GM18909 (cell line): Measurements from ENCODE around the gene ITGA3.
"Not testable (repeated sequence)": the region's sequence is repeated elsewhere in the genome, so short reads cannot be mapped to it uniquely, and the experiment has no call there.

ENCODE experiments used
- ATAC-seq: cut with Tn5 transposase; IDR thresholded peaks from one replicate; pipeline ENCODE4 v1.9.1; 2021; ENCODE audit warnings: mild to moderate bottlenecking; ENCODE audit not compliant: unreplicated experiment, poor library complexity

Gene ITGA3

DNA sequence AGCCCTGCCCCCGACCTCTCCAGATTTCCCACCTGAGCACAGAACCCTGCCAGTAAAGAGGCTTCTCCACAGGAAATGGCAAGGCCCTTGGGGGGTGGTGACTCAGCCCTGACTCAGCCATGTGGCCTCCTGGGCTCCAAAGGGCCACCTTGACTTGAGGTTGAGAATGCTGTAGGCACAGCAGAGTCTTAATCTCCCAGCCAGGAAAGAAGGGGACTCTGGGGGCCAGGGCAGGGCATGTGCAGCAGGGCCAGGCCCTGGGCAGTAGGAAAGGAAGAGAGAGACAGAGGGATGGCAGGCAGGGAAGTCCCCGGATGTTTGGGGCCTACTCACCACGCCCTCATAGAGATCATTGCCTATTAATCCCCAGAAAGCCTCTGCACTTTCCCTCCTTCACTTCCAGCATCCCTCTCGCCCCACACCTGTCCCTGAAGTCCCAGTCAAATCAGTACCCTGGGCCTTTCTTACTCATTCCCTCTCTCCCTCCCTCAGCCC, 4.8 kb upstream of the ITGA3 start:
- ATAC-seq = no peak

DNA sequence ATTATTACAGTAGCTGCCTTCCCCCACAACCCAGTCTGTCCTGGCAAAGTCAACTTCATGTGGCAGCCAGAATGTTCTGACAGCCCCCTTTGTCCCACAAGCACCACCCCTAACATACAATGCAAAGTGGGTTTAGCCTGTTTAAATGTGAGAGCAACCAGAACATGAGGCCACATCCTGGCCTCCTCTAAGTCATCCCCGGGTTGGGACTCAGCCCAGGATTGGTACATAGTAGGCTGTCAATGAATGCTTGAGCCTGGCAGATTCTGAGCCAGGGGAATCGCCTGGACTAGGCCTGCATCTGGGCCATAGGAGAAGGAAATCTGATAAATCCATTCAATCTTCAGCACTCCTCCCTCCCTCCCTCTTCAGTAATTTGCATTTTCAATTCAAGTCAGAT, 4.3 kb upstream of the ITGA3 start:
- no peak for ATAC-seq

DNA sequence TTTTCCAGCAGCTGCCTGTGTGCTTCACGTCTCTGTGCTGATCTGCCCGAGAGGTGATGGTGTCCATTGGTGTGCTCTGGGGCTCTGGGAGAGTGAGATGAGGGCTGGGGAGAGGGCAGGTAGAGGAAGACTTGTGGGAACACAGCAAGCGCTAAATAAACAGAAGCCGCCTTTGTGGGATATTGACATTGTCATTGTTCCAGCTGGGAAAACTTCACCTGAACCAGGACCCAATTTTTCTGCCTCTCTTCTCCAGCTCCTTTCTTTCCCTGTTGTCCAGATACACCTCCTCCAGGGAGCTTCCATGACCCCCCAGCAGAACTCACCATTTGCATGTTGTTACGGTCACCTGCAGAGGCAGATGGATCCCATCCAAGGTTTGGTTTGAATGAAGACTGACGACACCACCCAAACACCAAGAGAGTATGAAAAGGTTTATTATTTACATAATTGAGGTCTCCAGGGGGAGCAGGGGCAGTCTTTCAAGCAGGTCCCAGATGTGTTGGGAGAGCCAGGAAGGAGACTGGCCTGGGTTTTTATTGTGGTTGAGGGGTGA, 3.6 kb upstream of the ITGA3 start:
- ATAC-seq = no peak

DNA sequence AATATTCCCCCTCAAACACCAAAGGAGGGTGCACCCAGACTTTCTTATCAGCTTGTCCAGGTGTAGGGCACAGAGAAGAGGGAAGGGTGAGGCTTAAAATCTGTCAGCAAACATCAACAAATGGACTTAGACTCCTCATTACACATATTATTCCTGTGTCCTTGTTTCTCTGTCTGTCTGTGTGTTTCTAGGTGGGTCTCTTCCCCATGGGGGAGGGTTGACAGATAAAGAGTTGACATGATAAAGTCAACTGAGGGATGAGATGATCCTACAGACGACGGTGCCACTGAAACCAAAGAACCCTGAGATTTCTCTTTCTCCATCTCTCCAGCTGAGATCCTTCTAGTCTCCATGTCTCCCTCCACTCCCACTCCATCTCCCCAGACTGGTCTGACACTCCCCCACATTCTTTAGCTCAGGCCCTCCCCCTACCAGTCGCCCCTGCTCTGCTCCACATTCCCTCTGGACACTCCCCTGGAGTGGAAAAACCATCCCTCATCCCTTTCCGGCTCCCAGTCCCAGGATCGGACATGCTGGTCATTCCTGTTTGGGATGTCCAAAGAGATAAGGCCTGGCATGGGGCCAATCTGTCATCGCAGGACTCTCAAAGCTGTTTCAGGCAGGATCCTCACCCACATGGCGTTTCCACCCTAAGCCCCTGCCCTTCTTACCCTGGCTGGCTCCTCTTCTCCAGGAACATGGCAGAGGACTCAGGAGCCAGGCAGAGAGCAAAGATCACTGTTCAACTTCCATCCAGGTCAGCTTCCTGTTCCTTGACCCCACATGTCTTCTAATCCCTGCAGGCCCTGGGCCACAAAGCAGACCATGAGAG, 2.9 kb upstream of the ITGA3 start:
- no peak for ATAC-seq

DNA sequence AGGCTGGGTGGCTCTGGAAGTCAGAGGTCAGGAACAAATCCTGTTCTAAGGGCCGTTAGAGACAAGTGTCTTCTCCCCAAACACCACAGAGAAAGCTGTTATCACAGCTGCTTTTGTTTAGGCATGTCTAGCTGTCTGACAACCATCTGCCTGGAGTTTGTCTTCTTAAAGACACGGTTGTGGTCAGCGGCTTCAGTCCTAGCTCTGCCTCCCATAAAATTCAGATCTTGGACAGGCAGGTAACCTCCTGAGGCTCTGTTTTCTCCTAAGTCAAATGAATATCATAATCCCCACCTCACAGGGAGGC, 2.3 kb upstream of the ITGA3 start:
- no peak for ATAC-seq

DNA sequence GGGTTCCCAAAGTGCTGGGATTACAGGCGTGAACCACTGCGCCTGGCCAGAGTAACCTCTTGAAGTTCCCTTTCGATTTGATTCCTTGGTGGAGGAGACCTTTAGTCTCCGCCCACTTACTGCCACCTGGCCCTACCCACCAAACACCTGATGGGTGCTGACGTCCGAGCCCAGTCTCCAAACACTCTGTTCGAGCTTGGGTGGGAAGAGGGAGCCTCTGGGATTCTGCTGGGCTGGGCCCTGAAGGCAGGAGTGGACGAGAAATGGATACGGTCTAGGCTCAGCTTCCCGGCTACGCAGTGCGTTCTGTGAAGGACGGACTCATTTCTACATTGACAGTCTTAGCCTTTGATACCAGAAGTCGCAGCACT, 870 bp upstream of the ITGA3 start:
- ATAC-seq = no peak

DNA sequence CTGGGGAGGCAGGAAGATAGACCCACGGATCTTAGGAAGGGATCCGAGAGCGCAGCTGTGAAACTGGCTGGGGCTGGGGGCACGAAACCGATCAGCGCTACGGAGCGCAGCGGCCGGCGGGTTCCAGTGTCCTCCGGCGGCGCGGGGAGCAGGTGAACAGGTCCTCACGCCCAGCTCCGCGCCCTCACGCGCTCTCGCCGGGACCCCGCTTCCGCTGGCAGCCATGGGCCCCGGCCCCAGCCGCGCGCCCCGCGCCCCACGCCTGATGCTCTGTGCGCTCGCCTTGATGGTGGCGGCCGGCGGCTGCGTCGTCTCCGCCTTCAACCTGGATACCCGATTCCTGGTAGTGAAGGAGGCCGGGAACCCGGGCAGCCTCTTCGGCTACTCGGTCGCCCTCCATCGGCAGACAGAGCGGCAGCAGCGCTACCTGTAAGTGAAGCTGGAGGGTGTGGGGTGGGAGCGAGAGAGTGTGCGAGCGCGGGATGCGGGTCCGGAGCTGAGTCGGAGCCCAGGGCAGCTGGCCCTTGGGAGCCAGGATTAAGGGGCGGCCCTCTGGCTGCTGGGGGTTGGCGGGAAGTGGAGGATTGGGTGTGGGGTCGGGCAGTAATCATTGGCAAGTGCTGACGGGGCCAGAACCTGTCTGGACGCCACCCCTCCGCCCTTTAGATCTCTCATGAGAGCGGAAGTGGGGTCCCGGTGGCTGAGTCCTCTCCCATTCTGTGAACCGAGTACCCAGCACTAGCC, 479 bp downstream of the ITGA3 start:
- ATAC-seq = no peak

DNA sequence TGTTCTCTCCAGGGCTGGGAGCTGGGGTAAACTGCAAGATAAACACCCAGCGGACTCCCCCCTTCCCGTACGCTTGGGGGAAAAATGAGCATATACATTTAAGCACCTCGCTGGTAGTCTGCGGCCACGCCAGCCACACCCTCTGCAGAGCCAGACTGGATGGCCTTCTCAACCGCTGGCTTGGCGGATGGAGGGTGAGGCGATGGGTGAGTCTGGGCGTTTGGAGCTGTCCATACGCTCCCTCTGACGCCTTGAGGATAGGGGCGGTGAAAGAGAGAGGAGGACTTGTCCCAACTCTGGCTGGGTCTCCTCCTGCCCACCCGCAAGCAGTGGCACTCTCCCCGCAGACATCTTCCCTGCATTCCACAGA, 1.0 kb downstream of the ITGA3 start:
- no peak for ATAC-seq

DNA sequence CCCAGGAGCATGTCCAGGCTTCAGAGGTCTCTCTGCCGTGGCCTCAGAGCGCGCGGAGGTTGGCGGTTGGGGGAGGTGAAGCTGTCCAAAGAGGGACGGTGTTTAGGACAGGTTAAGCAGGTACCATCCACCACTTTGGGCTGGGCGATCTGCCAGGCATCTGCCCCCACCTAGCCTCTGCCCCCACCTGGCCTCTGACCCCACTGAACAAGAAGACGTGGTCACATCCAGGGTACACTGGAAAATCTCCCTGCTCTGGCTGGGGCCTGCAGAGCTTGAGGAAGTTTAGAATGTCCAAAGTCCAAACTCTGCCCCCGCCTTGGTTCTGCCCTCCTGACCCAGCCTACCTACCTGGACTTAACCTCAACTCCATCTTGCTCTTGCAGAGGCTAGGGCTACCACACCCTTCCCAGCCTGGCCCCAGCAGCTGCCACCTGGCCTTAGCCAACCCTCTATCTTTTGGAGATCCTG, 1.6 kb downstream of the ITGA3 start:
- ATAC-seq = no peak

DNA sequence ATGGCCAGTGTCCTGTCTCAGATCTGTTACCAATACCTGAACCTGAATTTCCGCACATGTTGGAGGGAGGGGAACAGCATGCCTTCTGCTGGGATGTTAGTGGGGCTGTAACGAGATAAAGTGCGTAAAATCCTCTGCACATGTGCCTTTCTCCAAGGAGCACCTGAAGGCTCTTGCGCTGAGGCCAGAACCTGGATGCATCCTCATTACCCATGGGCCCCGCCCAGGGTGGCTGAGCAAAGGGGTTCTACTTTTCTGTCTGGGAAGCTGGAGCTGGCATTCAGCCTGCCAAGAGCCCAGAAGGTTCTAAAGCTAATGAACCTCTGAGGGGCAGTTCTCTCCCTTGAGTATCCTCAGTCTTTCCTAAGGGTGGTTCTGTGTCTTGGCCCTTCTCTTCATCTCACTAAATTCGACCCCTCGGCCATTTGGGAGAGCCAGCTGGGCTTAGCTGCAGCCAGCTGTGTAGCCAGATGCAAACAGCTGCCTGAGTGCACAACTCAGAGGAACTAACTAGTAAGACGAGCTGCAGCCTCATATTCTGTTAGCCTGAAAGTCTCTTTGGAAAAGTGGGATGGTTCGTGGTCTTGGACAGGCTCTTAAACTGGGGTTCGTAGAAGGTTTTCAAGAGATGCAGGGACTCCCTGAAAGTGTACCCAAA, 2.5 kb downstream of the ITGA3 start:
- no peak for ATAC-seq

DNA sequence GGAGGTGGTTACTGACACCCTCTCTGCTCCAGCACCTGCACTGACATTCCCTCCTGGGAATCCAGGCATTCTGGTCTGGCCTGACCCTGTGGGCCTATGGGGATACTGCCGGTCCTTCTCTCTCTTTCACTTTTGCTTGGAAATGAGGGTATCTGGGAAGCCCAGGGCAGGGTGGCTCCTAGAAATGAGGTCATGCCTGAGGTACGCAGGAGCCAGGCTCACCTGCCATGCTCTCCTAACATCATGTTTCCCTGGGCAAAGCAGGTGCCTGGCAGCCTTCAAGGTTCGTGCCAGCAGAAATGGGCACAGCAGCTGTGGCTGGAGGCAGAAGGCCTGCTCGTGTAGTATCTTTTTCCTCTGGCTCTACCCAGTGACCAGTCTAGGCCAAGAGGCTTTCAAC, 3.3 kb downstream of the ITGA3 start:
- no peak for ATAC-seq

DNA sequence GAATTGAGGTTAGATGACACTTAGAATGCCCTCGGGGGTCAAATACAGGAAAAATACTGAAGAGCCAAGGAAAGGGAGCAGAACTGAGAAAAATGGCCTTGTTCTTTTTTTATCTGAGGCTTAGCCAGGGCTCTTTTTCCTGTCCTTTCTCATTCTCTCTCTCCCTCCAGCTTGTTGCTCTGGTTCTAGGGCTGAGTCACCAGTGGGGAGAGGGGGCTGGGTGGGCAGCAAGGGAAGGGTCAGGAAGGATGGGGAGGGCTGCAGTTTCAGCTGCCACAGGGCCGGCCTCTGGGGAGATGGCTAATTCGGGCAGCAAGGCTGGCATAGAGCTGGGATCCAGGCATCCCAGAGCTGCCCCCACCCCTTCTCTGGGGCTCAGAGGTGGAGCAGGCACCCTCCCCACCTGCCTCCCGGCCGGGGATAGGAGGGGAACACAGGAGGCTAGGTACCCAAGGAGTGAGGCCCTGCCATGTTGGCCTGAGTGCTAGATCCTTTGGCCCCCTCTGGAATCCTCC, 3.9 kb downstream of the ITGA3 start:
- no peak for ATAC-seq

DNA sequence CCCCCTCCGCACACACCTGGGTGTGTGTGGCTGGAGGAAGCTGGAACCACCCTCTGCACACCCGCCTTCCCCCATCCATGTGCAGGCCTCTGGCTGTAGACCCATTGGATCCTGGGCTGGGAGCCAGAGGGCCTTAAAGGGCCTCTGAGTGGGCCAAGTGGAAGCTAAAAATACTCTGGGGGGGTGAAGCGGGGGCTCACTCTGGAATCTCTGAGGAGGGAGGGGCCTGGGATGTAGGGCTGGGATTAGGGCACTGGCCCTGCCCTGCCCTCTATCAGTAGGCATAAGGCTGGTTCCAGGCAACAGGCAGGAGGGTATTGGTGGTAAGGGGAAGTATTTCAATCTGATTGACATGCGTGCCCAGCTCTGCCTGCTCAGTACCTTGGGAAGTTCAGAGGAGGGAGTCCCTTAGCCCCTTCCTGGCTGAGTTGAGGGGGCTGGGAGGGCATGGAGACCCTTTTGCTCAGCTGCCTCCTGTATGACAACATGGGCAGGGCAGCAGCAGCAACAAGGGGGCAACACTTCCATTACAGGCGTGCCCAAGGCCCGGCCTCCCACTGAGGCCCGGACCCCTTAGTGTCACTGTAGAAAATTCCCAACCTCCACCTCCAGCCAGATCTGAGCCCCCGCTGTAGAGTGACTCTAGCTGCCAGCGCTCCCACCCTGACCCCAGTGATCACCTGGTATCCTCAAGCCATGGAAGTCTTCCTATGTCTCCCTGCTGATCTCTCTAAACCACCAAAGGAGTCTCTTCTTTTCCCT, 5.2 kb downstream of the ITGA3 start:
- no peak for ATAC-seq

DNA sequence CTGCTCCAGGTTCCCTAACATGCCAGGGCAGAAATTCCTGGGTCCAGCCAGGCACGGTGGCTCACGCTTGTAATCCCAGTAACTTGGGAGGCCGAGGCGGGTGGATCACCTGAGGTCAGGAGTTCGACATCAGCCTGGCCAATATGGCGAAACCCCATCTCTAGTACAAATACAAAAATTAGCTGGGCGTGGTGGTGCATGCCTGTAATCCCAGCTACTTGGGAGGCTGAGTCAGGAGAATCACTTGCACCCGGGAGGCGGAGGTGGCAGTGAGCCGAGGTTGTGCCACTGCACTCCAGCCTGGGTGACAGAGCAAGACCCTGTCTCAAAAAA, 5.8 kb downstream of the ITGA3 start:
- ATAC-seq = not testable (repeated sequence)

DNA sequence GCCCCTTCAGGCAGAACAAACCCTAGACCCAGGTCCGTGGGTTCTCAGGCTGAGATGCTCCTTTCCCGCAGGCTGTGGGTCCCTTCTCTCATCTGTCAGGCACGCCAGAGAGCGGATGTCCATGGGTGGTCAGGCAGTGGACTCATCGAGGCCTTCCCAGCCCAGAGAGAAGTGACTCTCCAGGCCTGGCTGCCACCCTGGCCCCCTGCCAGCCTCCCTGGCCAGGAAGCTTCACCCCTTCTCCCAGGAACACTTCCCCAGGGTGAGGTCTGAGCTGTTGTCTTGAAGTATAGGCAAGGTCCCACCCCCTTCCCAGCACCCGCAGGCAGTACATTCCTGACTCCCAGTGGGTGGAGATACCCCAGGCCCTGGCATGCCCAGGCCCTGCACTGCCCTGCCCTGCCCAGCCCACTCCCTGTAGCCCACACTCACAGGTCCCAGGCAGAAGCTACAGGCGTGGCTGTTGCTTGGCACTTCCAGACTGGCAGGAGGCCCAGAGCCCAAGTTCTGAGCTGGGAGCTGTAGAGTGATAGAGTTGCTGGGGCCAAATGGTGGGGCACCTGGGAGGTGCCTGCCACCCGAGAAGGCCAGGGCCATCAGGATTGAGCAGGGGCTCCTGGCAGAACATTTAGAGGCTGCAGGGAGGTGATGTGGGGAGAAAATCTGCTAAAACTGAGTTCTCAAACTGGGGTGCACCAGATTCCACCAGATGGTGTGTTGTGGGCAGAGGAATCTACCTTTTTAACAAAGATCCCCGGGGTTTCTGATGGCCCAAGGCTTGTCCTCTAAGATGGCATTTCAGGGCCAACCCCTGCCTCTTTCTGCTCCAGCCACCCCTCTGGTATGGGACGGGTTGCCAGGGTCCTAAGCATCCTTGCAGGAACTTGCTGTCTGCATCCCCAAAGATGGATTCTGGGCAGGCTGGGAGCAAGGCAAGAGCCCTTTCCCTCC, 6.7 kb downstream of the ITGA3 start:
- no peak for ATAC-seq

DNA sequence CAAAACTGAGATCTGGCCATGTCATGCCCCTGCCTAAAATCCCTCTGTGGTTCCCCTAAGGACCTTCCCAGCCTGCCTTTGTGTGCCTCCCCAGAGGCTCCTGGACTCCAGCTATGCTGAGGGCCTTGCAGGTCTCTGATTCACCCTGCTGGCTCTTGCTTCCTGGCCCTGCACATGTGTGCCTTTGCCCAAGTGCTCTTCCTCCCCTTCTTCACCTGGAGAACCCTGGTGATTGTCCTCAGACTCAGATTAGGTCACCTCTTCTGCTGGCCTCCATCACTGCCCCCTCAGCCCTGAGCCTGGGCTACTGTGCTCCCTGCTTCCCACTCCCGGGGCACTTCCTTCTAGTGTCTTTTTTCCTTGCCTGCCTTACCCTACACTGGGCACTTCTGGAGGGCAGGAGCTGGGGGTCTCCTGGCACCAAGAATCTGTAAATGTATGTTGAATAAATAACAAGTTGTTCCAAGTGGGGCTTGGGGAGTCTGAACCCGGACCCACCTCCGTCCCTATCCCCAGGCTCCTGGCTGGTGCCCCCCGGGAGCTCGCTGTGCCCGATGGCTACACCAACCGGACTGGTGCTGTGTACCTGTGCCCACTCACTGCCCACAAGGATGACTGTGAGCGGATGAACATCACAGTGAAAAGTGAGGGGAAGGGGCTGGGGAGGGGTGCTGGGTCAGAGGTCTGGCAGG, 7.8 kb downstream of the ITGA3 start:
- no peak for ATAC-seq

DNA sequence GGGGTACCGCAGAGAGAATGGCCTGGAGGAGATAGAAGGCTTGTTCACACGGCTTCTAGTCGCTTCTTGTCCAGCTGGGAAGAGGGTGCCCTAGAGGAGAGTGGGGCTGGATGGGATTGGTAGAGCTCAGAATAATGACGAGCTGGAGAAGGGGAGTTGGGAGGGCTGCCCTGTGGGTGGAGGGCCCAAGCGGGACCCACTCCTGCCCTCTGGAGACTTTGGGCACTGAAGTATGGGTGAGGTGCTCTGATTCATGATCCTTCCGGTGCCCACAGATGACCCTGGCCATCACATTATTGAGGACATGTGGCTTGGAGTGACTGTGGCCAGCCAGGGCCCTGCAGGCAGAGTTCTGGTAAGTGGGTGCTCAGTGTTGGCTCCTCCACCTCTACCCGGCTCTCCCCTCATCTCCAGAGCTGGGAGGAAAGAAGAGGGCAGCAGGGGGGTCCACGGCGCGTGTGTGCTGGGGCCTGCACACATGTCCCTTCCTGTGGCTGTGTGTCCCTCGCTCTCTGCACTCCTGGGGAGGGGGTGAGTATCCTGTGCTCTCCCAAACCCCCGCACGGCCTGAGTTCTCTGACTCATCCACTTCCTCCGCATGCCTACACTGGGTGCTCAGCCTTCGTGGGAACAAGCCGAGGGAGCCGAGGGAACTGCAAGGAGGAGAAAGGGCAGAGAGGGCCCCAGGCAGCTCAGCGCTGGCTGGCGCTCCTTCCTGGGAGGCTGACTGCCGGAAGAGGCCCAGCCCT, 8.5 kb downstream of the ITGA3 start:
- ATAC-seq = no peak

DNA sequence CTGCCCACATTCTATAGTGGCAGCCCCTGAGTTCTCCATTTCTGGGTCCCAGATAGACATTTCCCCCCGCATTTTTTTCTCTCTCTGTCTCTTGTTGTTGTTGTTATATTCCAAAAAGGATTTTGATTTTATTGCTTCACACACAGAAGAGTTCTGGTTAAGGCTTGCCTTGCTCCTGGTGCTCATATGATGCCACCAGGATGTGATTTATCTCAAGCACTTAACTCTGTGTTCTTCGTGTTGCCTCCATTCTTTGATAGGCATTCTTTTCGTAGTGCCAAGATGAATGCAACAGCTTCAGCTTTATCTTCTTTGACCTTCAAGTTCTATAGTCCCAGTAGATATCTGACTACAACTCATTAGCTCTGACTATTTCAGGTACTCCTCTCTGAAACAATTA, 9.1 kb downstream of the ITGA3 start:
- ATAC-seq = no peak
